Gastroesophageal sphincter (tissue), 3 donors: ENCODE measurements around the gene SMG1.

Experiments used
- EP300 ChIP-seq: sonication (generic); formaldehyde crosslinking; IDR thresholded peaks from one replicate; pipeline ENCODE4 v1.6.1; 2017; ENCODE audit warnings: antibody characterized with exemption, mild to moderate bottlenecking
- POLR2A ChIP-seq, 2 donors: fragments of 450-650 bp; IDR thresholded peaks; one replicate each; pipeline ENCODE4 v1.6.1; 2017; ENCODE audit warnings: antibody characterized with exemption in 2 of 2, mild to moderate bottlenecking in 2 of 2, moderate library complexity in 1 of 2
- POLR2AphosphoS5 ChIP-seq: sonication (generic); formaldehyde crosslinking; IDR thresholded peaks from one replicate; pipeline ENCODE4 v1.6.1; 2017; ENCODE audit warnings: antibody characterized with exemption
- TF ChIP-seq, protein P1 (sequence below), 4 experiments: fragments of 200-600 bp in 2 of 4; fragments of 450-650 bp in 2 of 4; sonication (generic) in 1 of 4; IDR thresholded peaks; one replicate each; pipeline ENCODE4 v1.5.1; 2017 to 2019; ENCODE audit warnings: antibody characterized with exemption in 4 of 4, mild to moderate bottlenecking in 2 of 4, moderate library complexity in 2 of 4

DNA sequence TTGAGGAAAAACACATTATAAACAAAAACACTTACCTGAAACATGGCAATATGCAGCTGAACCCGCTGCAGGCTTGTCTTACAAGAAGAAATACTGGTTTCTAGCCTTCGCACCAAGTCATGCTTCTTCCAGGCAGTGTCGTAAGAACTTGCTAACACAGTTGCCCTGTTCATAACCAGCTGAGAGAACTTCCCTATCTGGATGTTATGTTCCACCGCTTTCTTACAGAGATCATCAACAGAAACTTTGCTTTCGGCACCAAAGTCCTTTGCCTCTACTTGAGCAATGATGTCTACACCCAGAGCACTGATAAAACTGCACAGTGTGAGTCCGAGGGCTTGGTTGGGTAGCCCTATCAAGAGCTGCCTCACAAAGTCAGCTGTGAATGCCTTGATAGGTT is 97.0 kb downstream of the SMG1 start:
- TF ChIP-seq, protein P1, sequence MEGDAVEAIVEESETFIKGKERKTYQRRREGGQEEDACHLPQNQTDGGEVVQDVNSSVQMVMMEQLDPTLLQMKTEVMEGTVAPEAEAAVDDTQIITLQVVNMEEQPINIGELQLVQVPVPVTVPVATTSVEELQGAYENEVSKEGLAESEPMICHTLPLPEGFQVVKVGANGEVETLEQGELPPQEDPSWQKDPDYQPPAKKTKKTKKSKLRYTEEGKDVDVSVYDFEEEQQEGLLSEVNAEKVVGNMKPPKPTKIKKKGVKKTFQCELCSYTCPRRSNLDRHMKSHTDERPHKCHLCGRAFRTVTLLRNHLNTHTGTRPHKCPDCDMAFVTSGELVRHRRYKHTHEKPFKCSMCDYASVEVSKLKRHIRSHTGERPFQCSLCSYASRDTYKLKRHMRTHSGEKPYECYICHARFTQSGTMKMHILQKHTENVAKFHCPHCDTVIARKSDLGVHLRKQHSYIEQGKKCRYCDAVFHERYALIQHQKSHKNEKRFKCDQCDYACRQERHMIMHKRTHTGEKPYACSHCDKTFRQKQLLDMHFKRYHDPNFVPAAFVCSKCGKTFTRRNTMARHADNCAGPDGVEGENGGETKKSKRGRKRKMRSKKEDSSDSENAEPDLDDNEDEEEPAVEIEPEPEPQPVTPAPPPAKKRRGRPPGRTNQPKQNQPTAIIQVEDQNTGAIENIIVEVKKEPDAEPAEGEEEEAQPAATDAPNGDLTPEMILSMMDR (IDR thresholded peaks at IDR 0.05) = no peak
- TF ChIP-seq POLR2A (IDR thresholded peaks at IDR 0.05) (no peak), EP300 (no peak), POLR2AphosphoS5 (no peak)
